Ishikawa (cell line): Measurements from ENCODE around the gene KPNA1.

Source experiments
- CEBPB ChIP-seq: IDR thresholded peaks from 2 replicates; pipeline ENCODE4 v1.6.1; 2012
- CREB1 ChIP-seq: IDR thresholded peaks from 2 replicates; pipeline ENCODE4 v1.6.1; 2012; ENCODE audit warnings: low read depth
- EGR1 ChIP-seq: IDR thresholded peaks from 2 replicates; pipeline ENCODE4 v1.6.1; 2012
- EP300 ChIP-seq: IDR thresholded peaks from 2 replicates; pipeline ENCODE4 v1.6.1; 2012; ENCODE audit warnings: borderline replicate concordance
- FOXM1 ChIP-seq: IDR thresholded peaks from 2 replicates; pipeline ENCODE4 v1.6.1; 2012; ENCODE audit warnings: low read depth, borderline replicate concordance
- NFIC ChIP-seq: IDR thresholded peaks from 2 replicates; pipeline ENCODE4 v1.6.1; 2012
- RAD21 ChIP-seq: IDR thresholded peaks from 2 replicates; pipeline ENCODE4 v1.6.1; 2012; ENCODE audit warnings: low read depth
- REST ChIP-seq: IDR thresholded peaks from 2 replicates; pipeline ENCODE4 v1.6.1; 2012; ENCODE audit warnings: low read depth, mild to moderate bottlenecking
- TAF1 ChIP-seq: IDR thresholded peaks from 2 replicates; pipeline ENCODE4 v1.6.1; 2012; ENCODE audit warnings: low read depth, mild to moderate bottlenecking
- TCF12 ChIP-seq: IDR thresholded peaks from 2 replicates; pipeline ENCODE4 v1.6.1; 2012; ENCODE audit warnings: low read depth
- TEAD4 ChIP-seq: IDR thresholded peaks from 2 replicates; pipeline ENCODE4 v1.6.1; 2012
- USF1 ChIP-seq: IDR thresholded peaks from 2 replicates; pipeline ENCODE4 v1.6.1; 2012
- YY1 ChIP-seq: IDR thresholded peaks from 2 replicates; pipeline ENCODE4 v1.6.1; 2012; ENCODE audit warnings: low read depth
- ZBTB7A ChIP-seq: IDR thresholded peaks from 2 replicates; pipeline ENCODE4 v1.6.1; 2012; ENCODE audit warnings: low read depth
- TF ChIP-seq, protein P1 (sequence below): IDR thresholded peaks from 2 replicates; pipeline ENCODE4 v1.6.1; 2012

Gene KPNA1

DNA sequence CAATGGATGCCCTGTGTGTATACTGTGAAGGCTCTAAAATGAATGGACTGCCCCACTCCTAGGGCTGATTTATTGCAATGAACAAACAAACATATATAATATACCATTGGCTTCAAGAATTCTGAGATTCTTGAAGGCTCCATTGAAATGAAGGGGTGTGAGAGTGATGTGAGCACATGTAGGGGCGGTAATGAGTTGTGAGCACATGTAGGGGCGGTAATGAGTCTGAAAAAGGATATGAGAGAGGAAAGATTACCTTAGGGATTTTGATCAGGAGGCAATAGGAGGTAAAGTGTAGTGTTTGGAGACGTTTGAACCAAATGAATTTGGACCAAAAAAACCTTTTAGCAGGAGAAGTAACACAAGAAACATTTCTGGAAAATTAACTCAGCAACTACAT lies 127.0 kb downstream of the KPNA1 start:
- TF ChIP-seq RAD21: no peak
- no peak for TF ChIP-seq REST
- TF ChIP-seq CEBPB: no peak
- no peak for TF ChIP-seq TCF12
- TF ChIP-seq USF1: no peak
- no peak for TF ChIP-seq TEAD4
- TF ChIP-seq FOXM1: no peak
- no peak for TF ChIP-seq EP300
- TF ChIP-seq ZBTB7A: no peak
- TF ChIP-seq NFIC: no peak

GRCh38 chr3:122383771-122384697 lies 130.7 kb downstream of the KPNA1 start, which contains the start of gene FAM162A:
FAM162A (plus strand) TSS chr3:122384182; CDS start chr3:122384266, 84 bp downstream.
- TF ChIP-seq YY1 (peak; percentile 80), TEAD4 (no peak), CREB1 (0 out of 2 replicates have a peak, but pooled peaks have one; percentile 29), EGR1 (no peak), TAF1 (peak; percentile 87), CEBPB (no peak), FOXM1 (no peak), USF1 (no peak), EP300 (peak; percentile 21; the same call in 1 of the 2 replicates), REST (no peak), TCF12 (peak; percentile 45; the same call in 1 of the 2 replicates), ZBTB7A (peak; percentile 57; the same call in 1 of the 2 replicates), RAD21 (no peak), NFIC (peak; percentile 21; the same call in 1 of the 2 replicates)
- TF ChIP-seq, protein P1, sequence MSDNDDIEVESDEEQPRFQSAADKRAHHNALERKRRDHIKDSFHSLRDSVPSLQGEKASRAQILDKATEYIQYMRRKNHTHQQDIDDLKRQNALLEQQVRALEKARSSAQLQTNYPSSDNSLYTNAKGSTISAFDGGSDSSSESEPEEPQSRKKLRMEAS: peak; percentile 91

DNA sequence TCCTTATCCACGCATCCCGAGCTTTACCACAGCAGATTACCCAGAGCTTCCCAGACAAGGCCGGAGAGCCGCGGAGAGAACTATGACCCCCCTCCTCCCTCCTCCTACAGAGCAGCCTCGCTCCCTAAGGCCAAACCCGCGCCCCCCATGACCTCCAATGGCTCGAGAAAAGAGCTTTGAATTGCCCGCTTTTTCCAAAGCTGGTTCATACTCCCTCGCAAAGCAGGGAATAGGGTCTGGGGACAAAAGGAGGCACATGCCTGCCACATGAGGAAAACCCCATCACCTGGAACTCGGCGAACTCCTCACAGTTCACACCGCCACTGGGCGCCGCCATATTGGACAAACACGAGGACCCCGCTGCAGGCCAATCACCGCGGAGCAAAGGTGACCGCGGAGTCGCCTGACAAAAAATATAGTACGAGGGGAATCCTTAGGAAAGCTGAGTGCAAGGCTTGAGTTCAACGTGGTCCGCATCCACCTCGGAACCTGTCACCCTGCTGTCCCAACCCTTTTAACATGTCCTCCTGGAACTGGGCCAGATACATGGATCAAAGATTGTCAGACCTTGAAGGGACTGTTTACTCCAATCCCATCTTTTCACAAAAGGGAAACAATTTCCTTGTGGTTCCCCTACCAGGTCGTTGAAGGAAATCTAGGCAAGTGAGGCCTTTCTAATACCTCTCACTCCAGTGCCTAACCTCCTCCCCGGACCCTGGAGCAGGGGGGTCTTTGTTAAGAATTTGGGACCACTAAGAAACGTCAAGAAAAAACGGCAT lies 131.7 kb downstream of the KPNA1 start, which contains the start of gene MIX23:
Gene MIX23, minus strand, starts transcription at position 344 of the 779 bp plus-strand sequence. Its CDS starts 7 bp downstream, at position 337.
- TF ChIP-seq RAD21 (no peak), TEAD4 (0 out of 2 replicates have a peak, but pooled peaks have one; percentile 19), NFIC (peak; percentile 21; the same call in 1 of the 2 replicates), YY1 (peak; percentile 98), EGR1 (no peak), TAF1 (peak; percentile 93), USF1 (peak; percentile 19; the same call in 1 of the 2 replicates)
- TF ChIP-seq, protein P1: peak; percentile 79

GRCh38 chr3:122377975-122378374 lies 136.8 kb downstream of the KPNA1 start:
- TF ChIP-seq RAD21 (no peak), CREB1 (no peak), CEBPB (no peak), TEAD4 (no peak), TAF1 (no peak), EGR1 (no peak), NFIC (no peak), EP300 (no peak), REST (no peak), YY1 (no peak), TCF12 (no peak), FOXM1 (no peak), ZBTB7A (no peak), USF1 (no peak)
- TF ChIP-seq, protein P1: no peak
